Measurements from ENCODE around the gene PTGES.

The PTGES gene

DNA sequence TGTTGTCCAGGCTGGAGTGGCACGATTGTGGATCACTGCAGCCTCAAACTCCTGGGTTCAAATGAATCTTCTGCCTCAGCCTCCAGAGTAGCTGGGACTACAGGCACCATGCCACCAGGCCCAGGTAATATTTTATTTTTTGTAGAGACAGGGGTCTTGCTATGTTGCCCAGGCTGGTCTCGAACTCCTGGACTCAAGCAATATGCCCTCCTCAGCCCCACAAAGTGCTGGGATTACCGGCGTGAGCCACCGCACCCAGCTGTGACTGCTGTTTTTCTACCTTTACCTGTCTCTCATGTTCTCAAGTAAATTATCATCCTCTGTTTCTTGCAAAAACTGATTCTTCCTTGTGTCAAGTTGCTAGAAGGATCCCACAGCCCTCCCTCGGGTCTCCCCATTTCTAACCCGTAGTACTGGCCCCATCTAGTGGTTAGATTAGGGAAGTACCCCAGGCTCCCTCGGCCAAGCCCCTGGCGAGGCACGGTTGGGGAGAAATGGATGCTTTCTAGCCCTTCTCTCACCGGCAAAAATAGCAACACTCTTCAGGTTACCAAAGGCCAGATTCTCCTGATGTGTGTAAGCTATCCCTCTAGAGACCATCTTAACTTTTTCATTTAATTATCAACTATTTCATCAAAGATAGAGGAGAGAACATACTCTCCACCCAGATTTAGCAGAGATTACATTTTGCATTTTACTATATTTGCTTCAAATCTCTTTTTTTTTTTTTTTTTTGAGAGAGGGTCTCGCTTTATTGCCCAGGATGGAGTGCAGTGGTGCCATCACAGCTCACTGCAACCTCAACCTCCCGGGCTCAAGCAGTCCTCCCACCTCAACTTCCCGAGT, 30.9 kb upstream of the PTGES start:
- no peak for TF ChIP-seq MYC (IDR thresholded peaks at IDR 0.05; ENCODE audit: low read depth, low read length)
- TF ChIP-seq CTCF (IDR thresholded peaks at IDR 0.05; ENCODE audit: low read depth, low read length) = peak; percentile 83
- H3K4me3 ChIP-seq (ENCODE audit: low read depth, low read length) = no peak overlapping the region
- DNase-seq (ENCODE audit: low read depth) = peak; percentile 78

- DNase-seq (ENCODE audit: low read depth) = no peak
- no peak overlapping the region for H3K4me3 ChIP-seq (ENCODE audit: low read depth, low read length)
- TF ChIP-seq POLR2A (IDR thresholded peaks at IDR 0.05; ENCODE audit: extremely low read depth, insufficient read length) (no peak), CTCF (IDR thresholded peaks at IDR 0.05; ENCODE audit: low read depth, low read length) (no peak), MAX (IDR thresholded peaks at IDR 0.05; ENCODE audit: low read depth, low read length) (no peak), MYC (IDR thresholded peaks at IDR 0.05; ENCODE audit: low read depth, low read length) (no peak)
Observed at GRCh38 chr9:129781981-129782380, 29.1 kb upstream of the PTGES start.

DNA sequence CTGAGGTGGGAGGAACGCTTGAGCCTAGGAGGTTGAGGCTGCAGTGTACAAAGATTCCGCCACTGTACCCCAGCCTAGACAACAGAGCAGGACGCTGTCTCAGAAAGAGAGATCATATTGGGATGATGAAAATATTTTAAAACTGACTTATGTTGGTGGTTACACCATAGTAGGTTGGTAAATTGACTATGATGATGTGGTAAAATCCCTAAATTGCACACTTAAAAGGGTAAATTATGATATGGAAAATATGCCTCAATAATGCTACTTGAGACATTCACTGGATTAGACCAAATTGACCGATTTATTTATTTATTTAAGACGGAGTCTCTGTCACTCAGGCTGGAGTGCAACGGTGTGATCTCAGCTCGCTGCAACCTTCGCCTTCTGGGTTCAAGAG, 28.3 kb upstream of the PTGES start:
- no peak overlapping the region for H3K4me3 ChIP-seq (ENCODE audit: low read depth, low read length)
- no peak for DNase-seq (ENCODE audit: low read depth)
- TF ChIP-seq MAX (IDR thresholded peaks at IDR 0.05; ENCODE audit: low read depth, low read length) (no peak), MYC (IDR thresholded peaks at IDR 0.05; ENCODE audit: low read depth, low read length) (no peak), POLR2A (IDR thresholded peaks at IDR 0.05; ENCODE audit: extremely low read depth, insufficient read length) (no peak), CTCF (IDR thresholded peaks at IDR 0.05; ENCODE audit: low read depth, low read length) (no peak)

DNA sequence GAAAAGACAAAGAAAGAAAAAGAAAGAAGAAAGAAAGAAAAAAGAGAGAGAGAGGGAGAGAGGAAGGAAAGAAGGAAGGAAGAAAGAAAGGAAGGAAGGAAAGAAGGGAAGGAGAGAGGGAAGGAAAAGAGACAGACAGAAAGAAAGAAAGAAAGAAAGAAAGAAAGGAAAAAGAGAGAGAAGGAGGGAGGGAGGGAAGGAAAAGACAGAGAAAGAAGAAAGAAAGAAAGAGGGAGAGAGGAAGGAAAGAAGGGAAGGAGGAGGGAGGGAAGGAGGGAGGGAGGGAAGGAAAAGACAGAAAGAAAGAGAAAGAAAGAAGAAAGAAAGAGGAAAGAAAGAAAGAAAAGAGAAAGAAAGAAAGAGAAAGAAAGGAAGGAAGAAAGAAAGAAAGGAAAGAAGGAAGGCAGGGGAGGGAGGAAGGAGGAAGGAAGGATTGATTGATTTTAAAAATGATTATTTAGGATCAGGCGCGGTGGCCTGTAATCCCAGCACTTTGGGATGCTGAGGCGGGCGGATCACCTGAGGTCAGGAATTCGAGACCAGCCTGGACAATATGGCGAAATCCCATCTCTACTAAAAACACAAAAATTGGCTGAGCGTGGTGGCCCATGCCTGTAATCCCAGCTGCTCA, 26.8 kb upstream of the PTGES start:
- no peak for TF ChIP-seq MAX (IDR thresholded peaks at IDR 0.05; ENCODE audit: low read depth, low read length)
- no peak for TF ChIP-seq CTCF (IDR thresholded peaks at IDR 0.05; ENCODE audit: low read depth, low read length)
- no peak for TF ChIP-seq MYC (IDR thresholded peaks at IDR 0.05; ENCODE audit: low read depth, low read length)
- TF ChIP-seq POLR2A (IDR thresholded peaks at IDR 0.05; ENCODE audit: extremely low read depth, insufficient read length) = no peak
- no peak overlapping the region for H3K4me3 ChIP-seq (ENCODE audit: low read depth, low read length)
- no peak for DNase-seq (ENCODE audit: low read depth)

GRCh38 chr9:129778469-129778868, 25.6 kb upstream of the PTGES start:
- DNase-seq (ENCODE audit: low read depth) = no peak
- no peak for TF ChIP-seq CTCF (IDR thresholded peaks at IDR 0.05; ENCODE audit: low read depth, low read length)
- no peak for TF ChIP-seq POLR2A (IDR thresholded peaks at IDR 0.05; ENCODE audit: extremely low read depth, insufficient read length)
- no peak overlapping the region for H3K4me3 ChIP-seq (ENCODE audit: low read depth, low read length)

DNA sequence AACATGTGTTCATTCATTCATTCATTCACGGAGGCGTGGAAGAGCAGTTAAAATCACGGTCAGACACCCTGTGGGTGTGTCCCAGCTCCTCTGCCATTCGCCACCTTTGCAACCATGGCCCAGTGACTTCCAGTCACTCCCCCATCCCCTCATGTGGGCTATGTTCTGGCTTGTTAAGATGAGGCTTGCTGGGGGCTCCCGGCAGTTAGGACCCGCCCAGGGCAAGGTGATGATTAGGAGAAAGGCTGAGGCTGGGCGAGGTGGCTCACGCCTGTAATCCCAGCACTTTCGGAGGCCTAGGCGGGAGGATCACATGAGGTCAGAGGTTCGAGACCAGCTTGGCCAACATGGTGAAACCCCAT, 24.9 kb upstream of the PTGES start:
- no peak for TF ChIP-seq MYC (IDR thresholded peaks at IDR 0.05; ENCODE audit: low read depth, low read length)
- no peak for TF ChIP-seq POLR2A (IDR thresholded peaks at IDR 0.05; ENCODE audit: extremely low read depth, insufficient read length)
- no peak for TF ChIP-seq CTCF (IDR thresholded peaks at IDR 0.05; ENCODE audit: low read depth, low read length)
- no peak for TF ChIP-seq MAX (IDR thresholded peaks at IDR 0.05; ENCODE audit: low read depth, low read length)
- DNase-seq (ENCODE audit: low read depth) = no peak
- H3K4me3 ChIP-seq (ENCODE audit: low read depth, low read length) = no peak overlapping the region
